GM19324 (cell line): ENCODE results near the gene ADSS2.
"Not testable (repeated sequence)": the region's sequence is repeated elsewhere in the genome, so short reads cannot be mapped to it uniquely, and the experiment has no call there.

ENCODE experiments used
- ATAC-seq: cut with Tn5 transposase; IDR thresholded peaks from one replicate; pipeline ENCODE4 v1.9.1; 2021; ENCODE audit warnings: mild to moderate bottlenecking, moderate library complexity; ENCODE audit not compliant: unreplicated experiment, low FRiP score

Gene ADSS2

DNA sequence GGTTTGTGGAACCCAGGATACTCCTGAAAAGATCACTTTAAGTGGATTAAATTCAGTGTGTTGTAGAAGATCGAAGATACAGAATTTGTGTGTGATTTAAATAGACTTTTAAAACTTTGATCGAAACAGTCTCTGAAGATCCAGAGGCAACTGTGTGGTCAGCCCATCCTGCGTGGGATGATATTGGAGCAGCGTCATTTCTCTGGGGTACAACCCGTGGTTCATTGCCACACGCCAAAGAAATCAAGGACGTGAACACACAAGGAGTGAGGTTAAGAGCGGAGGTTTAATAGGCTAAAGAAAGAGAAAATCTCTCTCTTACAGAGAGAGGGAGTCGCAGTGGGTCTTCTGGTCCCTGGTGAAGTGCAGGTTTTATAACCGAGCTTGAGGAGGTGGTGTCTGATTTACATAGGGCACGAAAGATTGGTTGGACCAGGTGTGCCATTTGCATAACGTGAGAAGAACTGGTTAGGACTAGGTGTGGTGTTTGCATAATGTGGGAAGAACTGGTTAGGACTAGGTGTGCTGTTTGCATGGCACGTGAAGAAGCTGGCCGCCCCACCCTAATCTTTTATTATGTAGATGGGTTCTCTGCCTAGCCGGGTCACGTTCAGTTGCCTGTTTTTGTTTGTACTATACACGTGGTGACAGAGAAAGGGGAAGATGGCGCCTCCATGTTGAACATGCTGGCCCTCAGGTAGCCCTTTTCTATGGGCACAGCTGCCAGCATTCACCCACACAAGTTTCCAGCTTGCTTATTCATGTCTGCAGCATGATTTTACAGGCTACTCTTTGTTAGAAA lies 82.3 kb downstream of the ADSS2 start:
- no peak for ATAC-seq

DNA sequence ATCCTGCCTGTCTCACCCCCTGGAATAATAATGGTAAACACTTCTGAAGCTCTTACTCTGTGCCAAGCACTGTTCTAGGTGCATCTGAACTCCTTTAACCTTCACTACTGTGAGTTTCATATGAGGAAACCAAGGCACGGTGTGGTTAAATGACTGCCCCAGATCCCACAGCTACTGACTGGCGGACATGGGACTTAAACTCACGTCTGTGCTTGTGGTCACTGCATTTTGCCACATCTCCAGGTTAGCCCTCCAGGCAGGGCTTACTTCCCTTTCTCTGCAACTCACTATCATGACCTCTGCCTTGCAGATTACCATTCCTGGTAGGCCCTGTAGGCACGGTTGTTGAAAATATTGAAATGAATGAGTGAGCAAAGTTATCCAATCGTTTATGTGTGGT lies 83.4 kb downstream of the ADSS2 start:
- ATAC-seq = no peak

DNA sequence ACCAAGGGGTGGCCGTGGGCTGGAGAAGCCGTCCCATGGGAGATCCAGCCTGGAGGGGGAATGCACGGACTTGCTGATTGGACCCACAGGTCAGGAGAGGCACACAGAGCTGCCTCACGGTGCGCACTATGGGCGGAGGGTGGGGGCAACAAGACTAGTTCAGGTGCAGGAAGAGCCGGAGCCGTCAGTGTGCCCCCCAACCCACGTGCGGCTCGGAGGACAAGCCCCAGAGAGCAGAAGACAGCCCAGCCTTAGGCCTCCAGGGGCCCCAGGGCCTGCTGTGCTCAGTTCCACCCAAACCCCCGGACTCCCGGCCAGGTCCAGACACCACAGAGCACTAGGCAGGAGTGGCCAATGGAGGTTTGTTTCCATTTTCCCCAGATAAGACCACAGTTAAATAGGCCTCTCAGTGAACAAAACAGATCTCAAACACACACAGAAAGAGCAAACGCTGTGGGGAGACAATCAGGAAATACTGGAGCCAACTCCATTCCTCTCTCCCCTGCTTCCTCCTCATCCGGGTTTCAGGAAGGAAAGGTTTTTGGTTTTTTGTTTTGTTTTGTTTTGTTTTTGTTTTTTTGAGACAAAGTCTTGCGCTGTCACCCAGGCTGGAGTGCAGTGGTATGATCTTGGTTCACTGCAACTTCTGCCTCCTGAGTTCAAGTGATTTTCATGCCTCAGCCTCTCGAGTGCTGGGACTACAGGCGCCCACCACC lies 84.2 kb downstream of the ADSS2 start:
- no peak for ATAC-seq

DNA sequence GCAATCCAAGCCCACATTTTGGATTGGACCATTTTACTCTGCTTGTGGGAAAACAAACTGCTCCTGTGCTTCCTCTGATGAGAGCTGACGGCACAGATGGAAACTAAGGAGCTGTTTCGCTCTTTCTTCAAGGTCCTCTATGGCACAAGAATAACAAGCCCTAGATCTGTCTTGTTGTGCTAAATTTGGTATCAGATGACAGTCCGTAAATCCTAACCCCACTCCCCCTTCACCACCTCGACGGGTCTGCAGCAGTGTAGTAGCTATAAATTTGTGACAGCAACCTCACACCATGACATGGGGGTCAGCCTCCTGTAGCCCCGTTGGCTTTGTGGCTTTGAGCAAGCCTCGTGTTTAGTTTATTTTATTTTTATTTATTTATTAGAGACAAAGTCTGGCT lies 85.9 kb downstream of the ADSS2 start:
- ATAC-seq = no peak

DNA sequence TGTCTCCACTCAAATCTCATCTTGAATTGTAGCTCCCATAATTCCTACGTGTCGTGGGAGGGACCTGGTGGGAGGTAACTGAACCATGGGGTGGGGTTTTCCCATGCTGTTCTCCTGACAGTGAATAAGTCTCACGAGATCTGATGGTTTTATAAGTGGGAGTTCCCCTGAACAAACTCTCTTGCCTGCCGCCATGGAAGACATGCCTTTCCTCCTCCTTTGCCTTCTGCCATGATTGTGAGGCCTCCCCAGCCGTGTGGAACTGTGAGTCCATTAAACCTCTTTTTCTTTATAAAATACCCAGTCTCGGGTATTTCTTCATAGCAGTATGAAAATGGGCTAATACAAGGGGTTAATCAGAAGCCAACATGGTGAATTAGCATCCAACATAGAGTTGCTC lies 86.4 kb downstream of the ADSS2 start:
- not testable (repeated sequence) for ATAC-seq

DNA sequence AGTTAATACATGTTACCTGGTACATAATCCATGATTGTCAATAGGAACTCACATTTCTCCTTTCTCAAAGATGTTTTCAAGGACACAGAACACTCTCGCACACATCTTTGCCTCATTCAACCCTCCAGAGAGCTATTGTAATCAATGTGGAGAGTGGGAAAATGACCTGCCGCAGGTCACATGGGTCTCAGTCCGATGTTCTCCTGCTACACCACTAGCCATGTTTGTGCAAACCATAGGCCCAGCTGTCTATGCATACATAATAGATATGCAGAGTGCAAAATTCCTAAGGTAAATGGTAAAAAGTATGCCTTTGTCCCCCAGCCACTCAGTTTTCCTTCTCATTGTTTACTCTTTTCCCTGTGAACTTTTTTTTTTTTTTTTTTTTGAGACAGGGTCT lies 89.2 kb downstream of the ADSS2 start:
- ATAC-seq = no peak

DNA sequence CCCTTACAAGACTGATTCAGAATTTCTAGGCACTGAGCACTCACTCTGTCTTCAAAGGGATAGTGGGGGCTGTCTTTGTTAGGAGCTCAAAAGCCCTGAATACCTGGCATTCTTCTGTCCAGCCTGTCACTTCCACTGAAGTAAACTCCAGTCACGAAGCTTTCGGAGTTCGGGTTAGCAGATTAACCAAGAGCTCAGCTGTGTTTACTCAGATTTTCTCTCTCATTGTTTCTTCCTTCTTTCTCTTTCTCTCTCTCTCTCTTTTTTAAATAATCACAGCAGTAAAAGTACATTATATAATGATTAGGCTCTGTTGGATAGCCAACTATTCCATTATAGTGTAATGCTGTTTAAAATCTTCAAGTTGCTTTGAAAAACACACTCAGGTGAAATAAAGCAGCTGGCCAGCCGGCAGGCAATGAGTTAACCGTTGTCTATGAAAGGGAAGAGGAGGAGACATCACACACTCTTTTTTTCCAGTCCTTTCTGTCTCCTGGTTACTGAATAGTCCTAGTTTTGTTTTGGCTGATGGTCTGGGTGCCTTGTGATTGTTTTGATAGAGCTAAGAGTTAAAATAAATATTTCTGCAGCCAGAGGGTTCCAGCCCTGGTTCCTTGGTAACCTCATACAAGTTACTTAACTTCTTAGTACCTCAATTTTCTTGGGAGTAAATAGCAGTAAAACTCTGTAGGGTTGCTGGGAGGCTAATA lies 89.8 kb downstream of the ADSS2 start:
- no peak for ATAC-seq
